IMR-90 (cell line): Measurements from ENCODE around the gene C3orf85. TPM values are rescaled to one million over a fixed set of nuclear protein-coding genes. Genes with fewer than 3 reads are reported as not detected.

Source experiments
- ATAC-seq: fragments of 200-7000 bp; cut with Tn5 transposase; 2 replicates; pipeline ENCODE4 v1.9.1; 2020; ENCODE audit warnings: low read depth, mild to moderate bottlenecking, moderate library complexity
- BruUV-seq: library from RNA; stranded (reverse); fragments of 400-500 nt; replicated peaks from 2 replicates; lab custom pipeline; 2021; lab: Mats Ljungman, UMichigan
- CTCF ChIA-PET: fragments of 300-600 bp; formaldehyde crosslinking; extraction: SDS; loops from one replicate; lab custom pipeline; 2021; ENCODE audit warnings: antibody characterized with exemption; lab: Yijun Ruan, JAX
- POLR2A ChIA-PET: fragments of 300-600 bp; sonication (Branson Sonifier 250); formaldehyde crosslinking; loops from one replicate; lab custom pipeline; 2022; ENCODE audit warnings: antibody characterized with exemption; ENCODE audit not compliant: unreplicated experiment; lab: Charles Lee
- DNase-seq: peaks from one replicate; pipeline ENCODE4 v3.0.0; 2013
- H2AFZ ChIP-seq: replicated peaks from 2 replicates; pipeline ENCODE3; 2013; ENCODE audit warnings: low read length, mild to moderate bottlenecking; ENCODE audit not compliant: poor library complexity
- H2AK5ac ChIP-seq: 2 replicates; pipeline ENCODE4 v1.6.1; 2013; ENCODE audit warnings: low read depth, low read length, inconsistent platforms
- H2AK9ac ChIP-seq: replicated peaks from 2 replicates; pipeline ENCODE3; 2013; ENCODE audit warnings: mild to moderate bottlenecking, low read depth, low read length, moderate library complexity; ENCODE audit not compliant: poor library complexity
- H2BK120ac ChIP-seq: 2 replicates; pipeline ENCODE4 v1.6.1; 2013; ENCODE audit warnings: low read depth, low read length, inconsistent platforms
- H2BK15ac ChIP-seq: 3 replicates; pipeline ENCODE4 v1.6.1; 2013; ENCODE audit warnings: low read depth, low read length, inconsistent platforms
- H2BK20ac ChIP-seq: 2 replicates; pipeline ENCODE4 v1.6.1; 2013; ENCODE audit warnings: low read depth, mild to moderate bottlenecking, inconsistent platforms, low read length, moderate library complexity
- H2BK5ac ChIP-seq: 2 replicates; pipeline ENCODE4 v1.6.1; 2013; ENCODE audit warnings: mild to moderate bottlenecking, low read depth, low read length, inconsistent platforms; ENCODE audit not compliant: poor library complexity, severe bottlenecking
- H3K14ac ChIP-seq: replicated peaks from 2 replicates; pipeline ENCODE4 v1.6.1; 2013; ENCODE audit warnings: low read depth, low read length, inconsistent platforms
- H3K18ac ChIP-seq: 2 replicates; pipeline ENCODE4 v1.6.1; 2013; ENCODE audit warnings: low read depth, low read length, control low read depth
- H3K23ac ChIP-seq: 2 replicates; pipeline ENCODE4 v1.6.1; 2013; ENCODE audit warnings: low read depth, low read length, inconsistent platforms
- H3K27ac ChIP-seq: 2 replicates; pipeline ENCODE4 v1.5.1; 2013; ENCODE audit warnings: mild to moderate bottlenecking, control low read depth, low read length; ENCODE audit not compliant: insufficient read depth
- H3K27me3 ChIP-seq: 2 replicates; pipeline ENCODE4 v1.6.1; 2013; ENCODE audit warnings: low read length; ENCODE audit not compliant: control insufficient read depth, insufficient read depth
- H3K36me3 ChIP-seq: 2 replicates; pipeline ENCODE4 v1.6.1; 2013; ENCODE audit warnings: low read length, mixed read lengths; ENCODE audit not compliant: control insufficient read depth, insufficient read depth
- H3K4ac ChIP-seq: 2 replicates; pipeline ENCODE4 v1.6.1; 2013; ENCODE audit warnings: low read depth, low read length, inconsistent platforms
- H3K4me1 ChIP-seq: 2 replicates; pipeline ENCODE4 v1.6.1; 2013; ENCODE audit warnings: low read length, mixed read lengths; ENCODE audit not compliant: control insufficient read depth, insufficient read depth
- H3K4me2 ChIP-seq: 2 replicates; pipeline ENCODE4 v1.6.1; 2013; ENCODE audit warnings: low read depth, mild to moderate bottlenecking, control low read depth, low read length, moderate library complexity
- H3K4me3 ChIP-seq: 2 replicates; pipeline ENCODE4 v1.5.1; 2013; ENCODE audit warnings: low read depth, mild to moderate bottlenecking, control low read depth, low read length, moderate library complexity; ENCODE audit not compliant: insufficient read depth
- H3K56ac ChIP-seq: 2 replicates; pipeline ENCODE4 v1.6.1; 2013; ENCODE audit warnings: low read length, inconsistent platforms; ENCODE audit not compliant: insufficient read depth; ENCODE audit errors: extremely low read depth
- H3K79me1 ChIP-seq, 2 experiments: 2 replicates each; pipeline ENCODE4 v1.6.1; 2013; ENCODE audit warnings: low read length in 2 of 2, inconsistent platforms in 1 of 2, low read depth in 1 of 2
- H3K9ac ChIP-seq: 2 replicates; pipeline ENCODE4 v1.6.1; 2013; ENCODE audit warnings: low read depth, low read length, control low read depth
- H3K9me1 ChIP-seq: 2 replicates; pipeline ENCODE4 v1.6.1; 2013; ENCODE audit warnings: low read length, inconsistent platforms; ENCODE audit not compliant: insufficient read depth
- H3K9me3 ChIP-seq: 2 replicates; pipeline ENCODE4 v1.6.1; 2013; ENCODE audit warnings: low read length; ENCODE audit not compliant: control insufficient read depth, insufficient read depth
- H4K20me1 ChIP-seq: 2 replicates; pipeline ENCODE4 v1.6.1; 2013; ENCODE audit warnings: low read length, inconsistent platforms; ENCODE audit not compliant: insufficient read depth
- H4K5ac ChIP-seq: 2 replicates; pipeline ENCODE4 v1.6.1; 2013; ENCODE audit warnings: mild to moderate bottlenecking, low read depth, low read length, control low read depth
- H4K8ac ChIP-seq, 2 experiments: 2 replicates each; pipeline ENCODE4 v1.6.1; 2013; ENCODE audit warnings: low read depth in 2 of 2, low read length in 2 of 2, control low read depth in 1 of 2, inconsistent platforms in 1 of 2
- H4K91ac ChIP-seq: 2 replicates; pipeline ENCODE4 v1.6.1; 2013; ENCODE audit warnings: low read depth, low read length, inconsistent platforms; ENCODE audit not compliant: insufficient read depth
- BHLHE40 ChIP-seq: fragments of 150-350 bp; IDR thresholded peaks from 2 replicates; pipeline ENCODE4 v1.6.1; 2016; ENCODE audit warnings: mild to moderate bottlenecking, low read depth, low read length
- CEBPB ChIP-seq: IDR thresholded peaks from 2 replicates; pipeline ENCODE4 v1.6.1; 2012; ENCODE audit warnings: low read depth, low read length, improper control_type of control experiment
- CHD1 ChIP-seq: IDR thresholded peaks from 2 replicates; pipeline ENCODE4 v1.6.1; 2012; ENCODE audit warnings: low read depth, low read length, improper control_type of control experiment
- CTCF ChIP-seq: conservative IDR thresholded peaks from 2 replicates; pipeline ENCODE4 v1.5.1; 2012; ENCODE audit warnings: mild to moderate bottlenecking, low read depth, low read length, improper control_type of control experiment
- ELK1 ChIP-seq: fragments of 150-350 bp; IDR thresholded peaks from 2 replicates; pipeline ENCODE4 v1.6.1; 2016; ENCODE audit warnings: low read depth, mild to moderate bottlenecking, low read length, moderate library complexity, borderline replicate concordance
- MAZ ChIP-seq: IDR thresholded peaks from 2 replicates; pipeline ENCODE4 v1.6.1; 2012; ENCODE audit warnings: low read depth, mild to moderate bottlenecking, low read length, improper control_type of control experiment, moderate library complexity, borderline replicate concordance
- NFE2L2 ChIP-seq: fragments of 150-350 bp; IDR thresholded peaks from 2 replicates; pipeline ENCODE4 v1.6.1; 2016; ENCODE audit warnings: low read depth, mild to moderate bottlenecking, low read length
- POLR2A ChIP-seq: IDR thresholded peaks from 2 replicates; pipeline ENCODE4 v1.6.1; 2012; ENCODE audit warnings: mild to moderate bottlenecking, low read depth, low read length
- RFX5 ChIP-seq: IDR thresholded peaks from 2 replicates; pipeline ENCODE4 v1.8.0; 2012; ENCODE audit warnings: low read depth, mild to moderate bottlenecking, low read length, moderate library complexity
- SMC3 ChIP-seq: fragments of 150-350 bp; IDR thresholded peaks from 2 replicates; pipeline ENCODE4 v1.6.1; 2016; ENCODE audit warnings: low read depth, mild to moderate bottlenecking, antibody characterized with exemption, low read length, moderate library complexity
- USF2 ChIP-seq: fragments of 150-350 bp; IDR thresholded peaks from 2 replicates; pipeline ENCODE4 v1.6.1; 2017; ENCODE audit warnings: mild to moderate bottlenecking, antibody characterized with exemption, low read length, low read depth
- WGBS, 2 experiments: methylation state at CpG; one replicate each; pipeline versions ENCODE4 v1.1.5 to v1.1.7; 2013; ENCODE audit warnings: missing lambda C conversion rate in 2 of 2; ENCODE audit not compliant: insufficient read length in 1 of 2; ENCODE audit errors: extremely low coverage in 2 of 2; 5-methylcytosine and 5-hydroxymethylcytosine counted together
- dilution Hi-C: fragments of 300-500 bp; cut with HindIII; formaldehyde crosslinking; loops from one replicate; pipeline ENCODE4 v1.14.3; 2018; ENCODE audit warnings: low sequenced_read_pairs; ENCODE audit not compliant: unreplicated experiment
- in situ Hi-C: fragments of 300-500 bp; cut with MboI; formaldehyde crosslinking; loops from 3 replicates; pipeline ENCODE4 v1.14.3; 2019; ENCODE audit warnings: low sequenced_read_pairs, inconsistent platforms, mixed read lengths
- intact Hi-C: fragments of 100-400 bp; cut with micrococcal nuclease; formaldehyde crosslinking; loops from 2 replicates; pipeline ENCODE4 v1.10.0; 2022
- polyA plus RNA-seq, 3 experiments: library from polyadenylated mRNA; depleted of rRNA; stranded (reverse); fragments of >200 nt; gene quantifications; 2 replicates each; pipeline ENCODE4 v1.2.3, GENCODE V29; 2012; ENCODE audit warnings: low replicate concordance in 1 of 3
- total RNA-seq: library from RNA; depleted of rRNA; stranded (reverse); fragments of >200 nt; gene quantifications from 2 replicates; pipeline ENCODE4 v1.2.3, GENCODE V29; 2012

The C3orf85 gene
- total and polyA plus RNA-seq, 2 of the 4 experiments (the other 2 are of a cell fraction) = not detected

DNA sequence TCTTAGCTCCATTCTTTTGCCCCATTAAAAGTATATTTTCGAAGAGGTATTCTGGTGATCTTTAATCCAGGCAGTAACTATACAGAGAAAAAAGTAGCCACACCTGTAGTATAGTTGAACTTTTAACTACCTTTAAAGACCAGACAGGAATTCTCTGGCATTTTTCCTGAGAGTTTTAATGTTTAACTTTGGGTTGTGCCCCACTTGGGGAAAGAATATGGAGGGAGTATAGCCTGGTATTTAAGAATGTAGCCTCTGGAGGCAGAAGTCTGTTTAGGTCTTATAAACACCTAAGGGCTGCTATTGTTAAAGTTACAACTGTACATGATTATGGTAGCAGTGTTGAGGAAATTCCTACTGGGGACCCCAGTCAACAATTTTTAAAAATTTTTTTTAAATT, 19.3 kb downstream of the C3orf85 start:
- H2BK5ac ChIP-seq = no peak overlapping the region
- H4K91ac ChIP-seq = no peak overlapping the region
- dilution Hi-C loops (no loop called here), in situ Hi-C loops (no loop called here), intact Hi-C loops (no loop called here)
- DNase-seq = no peak
- H2BK15ac ChIP-seq = no peak overlapping the region
- no peaks in the 10 kb centered on the region for H3K9me3 ChIP-seq
- H3K9me1 ChIP-seq = no peaks in the 10 kb centered on the region
- H2AK9ac ChIP-seq = no peak overlapping the region
- no CpG with 5 or more reads among the region's 1 CpG for WGBS, 2 experiments
- no peaks in the 10 kb centered on the region for H3K36me3 ChIP-seq
- ChIA-PET CTCF (no interaction called here), POLR2A (no interaction called here)
- no peak overlapping the region for H3K27ac ChIP-seq
- no peaks in the 10 kb centered on the region for H3K27me3 ChIP-seq
- H3K79me1 ChIP-seq = no peaks in the 10 kb centered on the region
- no peaks in the 10 kb centered on the region for H4K20me1 ChIP-seq
- BruUV-seq = no TSS peak
- H3K14ac ChIP-seq = no peak overlapping the region
- H3K4me3 ChIP-seq = no peak overlapping the region
- H2AK5ac ChIP-seq = no peak overlapping the region
- H4K5ac ChIP-seq = no peak overlapping the region
- no peak overlapping the region for H3K9ac ChIP-seq
- no peak overlapping the region for H3K23ac ChIP-seq
- H3K4me2 ChIP-seq = no peak overlapping the region
- no peaks in the 10 kb centered on the region for H3K4me1 ChIP-seq
- H2BK120ac ChIP-seq = no peak overlapping the region
- H3K18ac ChIP-seq = no peak overlapping the region
- TF ChIP-seq CHD1 = no peak
- no peak for TF ChIP-seq BHLHE40
- no peak for TF ChIP-seq USF2
- TF ChIP-seq RFX5 = no peak
- no peak for TF ChIP-seq POLR2A
- no peak for TF ChIP-seq CEBPB
- no peak for TF ChIP-seq SMC3
- TF ChIP-seq ELK1 = no peak
- no peak for TF ChIP-seq NFE2L2
- no peak for TF ChIP-seq CTCF
- TF ChIP-seq MAZ = no peak
- H4K8ac ChIP-seq = no peak overlapping the region
- no peak overlapping the region for H3K56ac ChIP-seq
- no peak for ATAC-seq
- H2AFZ ChIP-seq = no peak overlapping the region
- H2BK20ac ChIP-seq = no peak overlapping the region
- H3K4ac ChIP-seq = no peak overlapping the region
